Activated gamma-delta T cell treated with Interleukin-2 at 50 U/mL for 16 hours (primary cell): ENCODE data around the gene FMNL2.

Experiments
- DNase-seq: peaks from one replicate; pipeline ENCODE4 v3.0.0-alpha.2; 2020

FMNL2 gene

DNA sequence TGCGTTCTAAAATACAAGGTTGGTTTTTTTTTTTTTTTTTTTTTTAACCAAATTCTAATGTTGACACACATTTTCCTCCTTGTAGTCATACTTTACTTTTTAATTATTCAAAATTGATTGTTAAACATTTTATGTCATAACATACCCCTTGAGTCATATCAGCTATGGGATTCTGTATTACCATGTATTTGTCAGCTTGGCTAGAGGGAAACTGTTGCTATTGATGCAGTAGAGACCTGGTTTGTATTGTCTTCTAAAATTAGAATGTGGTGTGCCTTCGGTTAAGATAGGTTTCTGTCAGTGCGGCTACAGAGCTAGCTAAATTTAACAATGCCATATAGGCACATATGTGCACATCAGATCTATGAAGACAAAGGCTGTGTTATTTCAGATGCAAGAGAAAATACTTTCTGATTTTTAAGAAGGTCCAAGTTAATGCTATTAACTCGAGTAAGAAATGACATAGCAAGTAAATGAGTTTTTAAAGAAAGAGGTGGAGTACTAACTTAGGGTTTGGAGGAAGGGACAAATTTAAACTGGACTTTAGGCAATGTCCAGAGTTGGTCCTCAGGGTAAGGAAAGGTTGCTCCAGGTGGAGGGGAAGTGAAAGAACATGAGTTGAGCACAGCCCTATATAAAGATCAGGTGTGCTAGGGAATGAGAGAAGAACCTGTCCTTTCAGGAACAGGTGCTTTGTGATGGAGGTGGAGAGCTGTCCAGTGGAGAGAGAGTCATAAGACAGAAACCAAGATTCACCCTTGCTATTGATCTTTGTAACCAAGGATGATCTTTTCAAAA, 230.0 kb downstream of the FMNL2 start:
- no peak for DNase-seq

DNA sequence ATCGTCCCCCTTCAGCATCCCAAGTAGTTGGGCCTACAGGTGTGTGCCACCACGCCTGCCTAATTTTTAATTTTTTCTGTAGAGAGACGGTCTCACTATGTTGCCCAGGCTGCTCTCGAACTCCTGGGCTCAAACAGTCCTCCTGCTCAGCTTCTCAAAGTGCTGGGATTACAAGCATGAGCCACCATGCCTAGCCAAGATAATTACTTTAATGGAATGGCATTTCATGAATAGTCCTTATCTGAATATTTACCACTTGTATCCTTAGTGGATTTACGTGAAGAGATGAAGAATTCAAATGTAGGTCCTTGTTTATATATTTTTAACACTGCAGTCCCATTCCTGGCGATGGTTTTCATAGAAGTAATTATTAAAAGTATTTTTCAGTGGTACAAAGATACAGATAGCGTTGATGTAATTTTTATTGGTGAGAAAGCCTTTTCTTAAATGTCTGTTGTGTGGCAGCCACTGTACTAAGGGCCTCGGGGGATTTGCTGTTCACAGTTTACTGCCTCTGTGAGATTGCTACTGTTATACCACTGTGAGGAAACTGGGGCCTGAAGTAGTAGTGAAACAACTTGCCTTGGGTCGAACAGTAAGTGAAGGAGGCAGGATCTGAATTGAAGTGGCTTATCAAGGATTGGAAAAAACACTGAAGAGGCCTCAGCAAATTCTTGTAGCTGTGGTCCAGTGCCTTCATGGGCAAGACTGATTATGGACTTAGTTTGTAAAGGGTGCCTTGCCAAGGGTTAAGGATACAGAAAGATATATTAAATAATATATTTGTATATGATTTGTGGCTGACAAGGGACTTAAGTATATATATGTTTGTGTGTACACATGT, 231.1 kb downstream of the FMNL2 start:
- DNase-seq = no peak

DNA sequence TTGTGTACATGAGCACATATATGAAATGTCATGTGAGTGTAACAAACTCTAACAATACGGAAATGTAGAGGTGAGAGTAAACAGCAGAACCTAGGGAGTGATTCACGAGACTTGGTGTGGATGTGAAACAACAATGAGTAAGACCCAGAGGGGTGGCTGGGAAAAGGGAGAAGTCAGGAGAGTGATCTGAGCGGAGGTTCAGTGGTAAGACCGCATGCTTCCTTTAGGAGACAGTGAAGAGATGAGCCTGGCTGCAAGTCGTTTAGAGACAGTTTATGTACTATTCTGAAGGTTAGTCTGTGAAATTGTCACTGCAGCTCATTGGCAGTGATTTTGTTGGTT, 231.7 kb downstream of the FMNL2 start:
- no peak for DNase-seq

DNA sequence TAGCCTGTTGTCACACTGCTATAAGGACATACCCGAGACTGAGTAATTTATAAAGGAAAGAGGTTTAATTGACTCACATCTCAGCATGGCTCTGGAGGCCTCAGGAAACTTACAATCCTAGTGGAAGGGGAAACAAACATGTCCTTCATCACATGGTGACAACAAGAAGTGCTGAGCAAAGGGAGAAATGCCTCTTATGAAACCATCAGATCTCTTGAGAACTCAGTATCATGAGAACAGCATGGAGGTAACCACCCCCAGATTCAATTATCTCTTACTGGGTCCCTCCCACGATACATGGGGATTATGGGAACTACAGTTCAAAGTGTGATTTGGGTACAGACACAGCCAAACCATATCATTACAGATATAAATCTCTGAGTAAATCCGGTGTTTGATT, 233.6 kb downstream of the FMNL2 start:
- DNase-seq = no peak

DNA sequence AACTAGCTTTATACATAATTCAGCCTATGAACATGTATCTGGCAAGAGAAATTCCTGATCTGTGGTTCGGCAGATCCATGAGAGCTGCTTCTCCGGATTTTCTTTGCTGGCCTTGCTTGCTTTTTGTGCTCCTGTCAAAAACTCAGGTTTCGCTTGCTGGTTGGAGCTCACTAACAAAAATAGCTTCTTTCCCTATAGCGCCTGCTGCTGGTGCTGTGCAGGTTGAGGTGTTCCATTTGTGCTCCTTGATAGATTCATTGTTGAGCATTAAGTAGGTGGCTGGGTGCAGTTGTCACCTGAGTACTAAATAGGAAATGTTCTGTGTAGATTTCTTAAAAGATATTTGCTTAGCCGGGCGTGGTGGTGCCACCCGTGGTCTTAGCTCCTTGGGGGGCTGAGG, 234.2 kb downstream of the FMNL2 start:
- no peak for DNase-seq

DNA sequence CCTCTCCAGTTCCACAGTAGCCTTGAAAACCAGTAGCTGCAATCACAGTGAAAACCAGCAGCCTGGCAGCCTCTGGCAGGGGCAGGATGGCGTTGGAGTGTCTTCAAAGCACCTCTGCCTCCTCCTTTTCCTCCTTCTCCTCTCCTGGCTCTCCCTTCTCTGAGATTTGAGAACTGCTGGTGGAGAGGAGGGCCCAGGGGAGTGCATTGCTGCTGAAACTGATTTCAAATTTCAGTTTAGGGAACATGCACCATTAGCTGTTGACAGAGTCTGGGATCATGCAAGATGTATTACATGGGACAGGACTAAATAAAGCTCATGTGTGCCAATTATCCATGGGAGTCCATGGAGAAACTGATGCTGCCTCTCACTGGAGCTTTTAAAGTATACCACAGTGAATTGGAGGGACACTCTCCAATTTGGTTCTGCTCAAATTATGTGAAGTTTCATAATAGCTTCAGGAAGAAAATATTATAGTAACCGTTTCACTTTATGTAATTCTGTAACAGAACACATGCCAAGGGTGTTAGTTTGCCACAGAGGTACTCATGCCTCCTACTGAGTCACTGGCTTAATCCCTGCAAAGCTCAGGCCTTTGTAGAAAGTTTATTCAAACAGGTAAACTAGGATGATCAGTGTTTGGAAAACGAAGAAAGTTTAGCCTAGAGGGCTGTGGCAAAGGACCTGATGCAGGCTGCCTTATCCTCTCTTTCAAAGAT, 236.2 kb downstream of the FMNL2 start:
- DNase-seq = no peak

DNA sequence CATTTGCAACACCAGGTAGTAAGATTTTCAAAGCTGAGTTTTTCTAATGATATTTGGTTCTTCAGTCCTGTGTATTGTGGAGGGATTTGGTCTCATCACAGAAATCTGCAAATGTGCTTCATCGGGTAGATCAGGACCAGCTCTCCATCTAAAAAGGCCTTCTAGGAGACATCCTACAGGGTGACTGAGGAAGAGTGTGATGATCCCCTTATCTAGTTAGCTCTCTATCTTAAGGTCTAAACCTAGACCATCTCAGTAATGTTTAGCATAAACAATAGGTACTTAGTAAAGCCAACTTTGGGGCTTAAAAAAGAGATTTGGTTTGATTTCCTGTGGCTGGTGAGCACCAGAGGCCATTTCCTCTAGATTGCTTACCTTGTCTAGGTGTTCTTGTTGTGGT, 237.1 kb downstream of the FMNL2 start:
- no peak for DNase-seq

DNA sequence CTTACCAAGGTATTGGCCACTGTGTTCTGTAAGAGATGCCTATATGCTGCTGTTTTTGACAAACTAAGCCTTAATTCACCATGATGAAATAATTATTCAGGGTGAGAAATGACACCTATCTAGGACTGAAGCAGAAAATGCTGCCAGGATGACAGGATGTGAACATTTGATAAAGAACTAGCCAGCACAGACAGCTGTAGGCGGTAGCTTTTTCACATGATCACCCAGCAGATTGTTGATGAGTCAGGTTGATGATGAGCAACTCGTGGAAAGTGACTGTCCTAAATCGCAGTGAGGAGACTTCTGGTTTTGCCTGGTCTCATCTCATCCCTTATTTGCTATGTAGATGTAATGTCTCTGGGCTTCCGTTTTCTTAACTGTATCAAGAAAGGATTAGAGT, 238.2 kb downstream of the FMNL2 start:
- DNase-seq = no peak

DNA sequence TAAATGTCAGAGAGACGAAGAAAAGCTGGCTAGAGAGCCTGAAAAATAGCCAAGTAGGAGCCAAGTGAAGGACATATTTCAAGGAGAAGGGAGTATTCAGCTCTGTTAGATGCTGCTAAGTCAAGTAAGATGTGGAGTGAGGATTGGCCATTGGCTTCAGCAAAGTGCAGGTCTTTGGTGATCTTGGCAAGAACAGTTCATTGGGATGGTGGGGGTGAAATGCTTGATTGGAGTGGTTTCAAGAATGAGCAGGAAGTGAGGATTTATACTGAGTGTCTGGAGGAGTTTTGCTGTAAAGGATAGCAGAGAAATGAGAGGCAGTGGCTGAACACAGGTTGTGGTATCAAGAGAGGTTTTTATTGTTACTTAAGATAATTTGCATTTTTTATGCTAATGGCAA, 242.6 kb downstream of the FMNL2 start:
- DNase-seq = no peak

DNA sequence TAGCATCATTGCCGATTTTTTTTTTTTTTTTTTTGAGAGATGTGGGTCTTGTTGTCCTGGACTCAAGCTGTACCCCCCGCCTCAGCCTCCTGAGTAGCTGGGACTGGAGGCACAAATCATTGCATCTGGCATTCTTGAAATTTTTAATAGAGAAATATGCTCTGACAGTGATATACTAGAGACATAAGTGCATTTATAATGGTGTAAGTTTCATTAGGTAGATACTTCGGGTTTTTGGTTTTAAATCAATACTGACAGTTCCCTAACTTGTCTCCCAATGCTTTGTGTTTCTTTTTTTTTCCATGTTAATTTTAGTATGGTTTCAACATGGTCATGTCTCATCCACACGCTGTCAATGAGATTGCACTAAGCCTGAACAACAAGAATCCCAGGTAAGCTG, 243.6 kb downstream of the FMNL2 start:
- no peak for DNase-seq

DNA sequence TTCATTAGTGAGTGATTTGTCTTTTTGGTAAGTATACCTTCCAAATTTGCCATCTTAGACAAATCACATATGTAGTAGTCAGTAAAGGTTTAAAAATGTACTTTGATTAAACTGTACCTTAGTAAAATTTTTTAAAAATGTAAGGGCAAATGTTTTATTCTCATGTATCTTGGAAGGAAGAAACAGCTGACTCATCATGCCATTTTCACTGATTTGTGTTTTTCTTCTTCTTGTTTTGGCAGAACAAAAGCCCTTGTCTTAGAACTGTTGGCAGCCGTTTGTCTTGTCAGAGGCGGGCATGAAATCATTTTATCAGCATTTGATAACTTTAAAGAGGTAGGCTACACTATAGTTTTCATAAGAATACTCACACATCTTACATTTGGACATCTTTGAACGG, 245.7 kb downstream of the FMNL2 start:
- no peak for DNase-seq

DNA sequence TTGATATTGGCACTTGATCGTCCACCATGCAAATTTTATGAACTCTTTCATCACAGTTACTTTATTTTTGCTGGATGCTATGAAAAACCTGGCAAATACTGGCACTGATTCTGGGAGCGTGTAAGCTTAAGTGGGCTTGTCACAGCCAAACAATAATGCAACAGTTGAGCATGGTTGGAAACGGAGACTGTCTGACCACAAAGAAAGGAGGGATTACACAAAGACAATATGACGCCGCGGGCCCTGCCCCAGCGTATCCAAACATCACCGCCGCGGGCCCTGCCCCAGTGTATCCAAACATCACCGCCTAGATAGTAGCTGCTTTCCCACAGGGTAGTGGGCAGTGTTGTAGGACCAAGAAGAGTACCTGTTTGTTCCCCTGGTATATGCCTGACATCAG, 246.4 kb downstream of the FMNL2 start:
- no peak for DNase-seq

DNA sequence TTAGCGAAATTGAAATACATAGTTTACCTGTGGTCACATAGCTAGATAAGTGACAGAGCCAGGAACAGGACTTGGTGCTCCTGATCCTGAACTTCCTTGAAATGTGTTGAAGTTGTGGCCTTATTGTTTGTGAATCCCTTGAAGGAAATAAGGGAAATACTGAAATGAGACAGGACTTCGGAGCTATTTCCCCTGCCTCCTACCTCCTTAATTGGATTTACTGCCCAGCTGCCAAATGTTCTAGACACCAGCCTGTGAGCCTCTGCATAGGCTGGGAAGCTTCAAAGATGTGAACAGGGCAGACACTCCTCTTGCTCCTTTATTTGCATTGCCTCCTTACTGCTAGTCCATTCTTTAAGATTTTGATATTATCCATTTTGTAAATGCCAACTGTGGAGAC, 247.1 kb downstream of the FMNL2 start:
- DNase-seq = no peak

DNA sequence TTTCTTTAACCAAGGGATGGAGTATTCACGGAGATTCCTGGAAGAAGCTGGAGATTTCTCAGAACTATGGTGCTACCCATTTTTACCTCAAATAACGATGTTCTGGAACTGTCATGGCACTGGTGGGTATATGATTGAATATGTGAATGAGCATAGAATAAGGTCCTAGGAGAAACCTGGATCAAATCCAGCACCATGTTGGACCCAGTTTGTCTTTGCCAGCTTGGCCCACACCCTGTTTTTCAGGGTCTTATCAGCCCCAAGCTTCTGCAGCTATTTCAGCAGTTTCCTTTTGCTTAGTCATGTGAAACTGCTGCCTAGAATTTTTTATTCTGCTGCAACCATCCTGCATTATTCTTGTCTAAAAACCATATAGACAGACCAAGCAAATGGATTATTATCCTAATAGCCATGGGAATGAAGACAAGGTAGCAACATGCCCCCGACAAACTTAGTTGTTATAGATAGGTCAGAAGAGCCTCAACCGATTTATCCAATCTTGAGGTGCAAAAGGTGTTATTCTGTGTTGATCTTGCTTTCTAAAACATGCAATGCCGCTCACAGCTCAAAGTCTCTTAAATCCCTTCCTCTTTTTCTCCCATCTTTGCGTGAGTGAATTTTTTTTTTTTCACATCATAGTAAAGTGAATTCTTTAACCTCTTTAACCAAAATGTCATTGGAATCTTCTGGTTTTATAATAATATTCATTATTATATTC, 248.7 kb downstream of the FMNL2 start:
- no peak for DNase-seq

DNA sequence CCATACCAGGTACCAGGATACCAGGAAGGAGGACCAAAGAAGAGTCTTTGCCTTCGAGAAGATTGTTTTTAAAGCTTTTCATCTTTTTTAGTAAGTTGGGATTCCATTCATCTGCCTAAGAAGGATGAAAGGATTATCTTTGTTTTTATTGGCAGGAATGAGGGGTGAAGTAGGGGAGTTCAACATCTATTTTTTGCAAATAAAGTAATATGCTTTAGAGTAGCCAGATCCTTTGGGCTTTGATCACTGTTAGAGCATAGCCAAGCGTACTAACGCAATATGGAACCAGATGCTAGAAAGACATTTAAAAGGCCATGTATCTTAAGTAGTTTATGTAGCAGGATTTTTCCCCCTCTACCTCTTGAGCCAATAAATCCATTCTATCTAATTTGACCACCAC, 249.3 kb downstream of the FMNL2 start:
- DNase-seq = no peak

DNA sequence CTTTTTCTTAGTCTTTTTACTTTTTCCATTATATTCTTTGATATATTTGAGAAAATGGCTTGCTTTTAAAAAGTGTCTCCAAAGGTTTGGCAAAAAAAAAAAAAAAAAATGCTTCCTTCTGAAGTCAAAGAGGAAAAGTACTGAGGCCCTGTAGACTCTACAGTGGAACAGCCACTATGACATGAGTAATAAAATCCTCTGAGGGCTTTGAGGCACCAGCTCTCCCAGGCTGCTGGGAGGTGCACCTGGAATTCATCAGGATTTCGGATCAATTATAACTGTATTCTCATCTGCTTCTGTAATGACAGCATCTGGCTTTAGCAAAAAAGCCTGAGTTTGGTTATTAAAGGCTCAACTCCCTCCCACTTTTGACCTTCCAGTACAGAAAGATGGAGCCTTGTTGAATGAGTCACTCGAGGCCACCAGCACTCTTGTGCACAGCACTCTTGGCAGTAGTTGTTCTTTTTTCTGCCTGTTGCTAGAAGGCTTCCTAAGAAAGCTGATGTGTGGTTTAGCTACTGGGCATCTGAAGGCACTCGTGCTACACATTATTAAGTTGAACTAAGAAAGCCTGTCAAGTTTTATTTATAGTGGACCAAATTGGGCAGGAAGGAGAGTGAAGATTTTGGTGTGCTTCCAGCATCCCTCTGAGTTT, 251.0 kb downstream of the FMNL2 start:
- DNase-seq = no peak

DNA sequence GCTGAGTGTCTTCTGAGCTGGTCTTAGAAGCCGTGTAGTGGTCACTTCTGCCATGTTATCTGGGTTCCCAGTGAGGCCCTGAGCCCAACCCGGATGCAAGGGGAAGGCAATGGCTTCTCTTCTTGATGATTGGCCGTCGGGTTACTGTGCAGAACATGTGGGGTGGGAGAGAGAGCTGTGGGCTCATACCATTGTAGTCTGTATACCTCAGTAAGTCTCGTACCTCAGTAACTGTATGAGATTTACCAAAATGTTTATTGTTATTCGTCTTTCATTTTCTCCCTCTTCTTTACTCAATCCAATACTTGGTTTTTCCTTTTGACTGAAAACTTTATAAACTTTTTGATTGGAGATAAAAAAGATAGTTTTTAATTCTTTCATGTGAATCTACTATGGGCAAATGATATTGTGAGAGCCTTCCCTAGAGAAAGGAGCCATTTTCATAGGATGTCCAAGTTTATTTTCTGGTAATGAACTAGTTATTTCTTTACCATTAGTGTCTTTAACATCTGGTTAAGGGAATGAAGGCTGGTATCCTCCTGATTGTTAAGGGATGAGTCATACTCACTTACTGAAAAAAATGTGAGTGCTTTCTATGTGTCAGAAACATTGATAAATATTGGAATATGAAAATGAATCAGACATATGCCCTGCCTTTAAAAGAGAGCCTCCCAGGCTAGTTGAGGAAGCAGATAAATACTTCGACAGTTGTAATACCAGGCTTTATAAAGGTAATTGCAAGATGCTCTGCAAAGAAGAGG, 252.4 kb downstream of the FMNL2 start:
- no peak for DNase-seq

DNA sequence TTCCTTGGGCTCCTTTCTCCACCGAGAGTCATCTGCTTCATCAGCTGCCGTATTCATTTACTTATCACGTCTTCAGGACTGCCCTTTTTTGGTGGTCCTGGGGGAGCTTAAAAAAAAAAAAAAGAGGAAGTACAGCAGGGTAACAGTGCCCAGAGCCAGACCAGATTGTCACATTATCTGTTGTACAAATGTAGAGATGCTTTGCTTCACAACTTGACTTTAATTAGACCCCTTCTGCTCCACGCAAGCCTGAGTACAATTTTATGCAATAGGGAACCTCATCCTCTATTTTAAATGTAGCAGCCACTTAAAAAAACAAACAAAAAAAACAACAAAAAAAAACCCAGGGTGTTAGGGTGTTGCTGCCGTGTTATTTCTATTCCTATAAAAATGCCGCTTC, 254.0 kb downstream of the FMNL2 start:
- DNase-seq = no peak

DNA sequence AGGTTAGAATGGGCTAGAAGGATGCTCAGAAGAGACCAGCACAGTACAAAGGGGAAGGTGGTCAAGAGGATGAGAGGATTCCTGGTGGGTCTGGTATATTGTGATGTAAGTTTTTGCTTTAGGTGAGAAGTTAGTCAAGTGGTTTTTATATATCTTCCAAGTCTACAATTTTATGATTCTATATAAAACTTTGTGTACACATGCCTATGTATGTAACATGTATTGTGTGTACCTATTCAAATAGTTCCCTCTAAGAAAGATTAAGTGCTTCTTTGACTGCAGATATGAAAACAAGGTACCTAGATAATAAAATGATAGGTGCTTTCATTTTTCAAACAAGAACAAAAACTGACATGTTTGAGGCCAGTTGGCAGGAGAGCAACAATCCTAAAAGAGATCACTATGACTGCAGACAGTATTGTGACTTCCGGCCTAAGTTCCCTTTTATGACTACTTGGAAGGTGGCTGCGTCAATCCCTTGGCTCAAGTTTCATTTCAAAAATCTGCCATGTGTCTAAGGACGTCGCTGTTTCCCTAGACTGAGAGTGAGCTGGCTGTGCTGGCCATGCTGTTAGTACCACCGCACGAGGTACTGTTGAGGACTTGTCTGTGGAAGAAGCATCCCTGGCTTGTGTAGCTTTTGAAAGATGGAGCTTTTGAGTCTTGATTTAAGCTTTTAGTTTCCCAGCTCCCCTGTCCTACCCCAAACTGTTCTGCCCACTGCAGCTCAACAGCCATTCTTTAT, 259.2 kb downstream of the FMNL2 start:
- no peak for DNase-seq

DNA sequence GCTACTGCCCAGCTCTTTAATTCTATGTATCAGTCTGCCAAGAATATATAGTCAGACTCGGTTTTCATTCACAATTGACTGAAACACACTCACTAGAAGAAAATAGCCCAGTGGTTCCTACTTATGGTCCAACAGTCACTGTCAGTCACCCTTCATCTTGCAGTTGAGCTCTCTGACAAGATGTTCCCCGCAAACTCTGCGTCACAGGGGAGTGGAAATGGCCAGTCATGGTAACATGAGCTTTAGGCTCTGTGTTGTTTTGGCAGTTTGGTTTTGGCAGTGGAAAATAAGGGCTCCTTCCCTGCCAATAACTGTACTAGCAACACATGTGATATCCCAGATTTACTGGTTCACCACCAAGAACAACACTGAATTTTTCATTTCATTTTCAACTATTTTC, 259.8 kb downstream of the FMNL2 start:
- no peak for DNase-seq
